Suprapubic skin (tissue), 4 donors: Measurements from ENCODE around the gene CAPG.

ENCODE experiments used
- CTCF ChIP-seq, 2 donors: fragments of 200-600 bp in 1 of 2; fragments of 450-650 bp in 1 of 2; sonication (generic) in 1 of 2; IDR thresholded peaks; one replicate each; pipeline ENCODE4 v1.5.1; 2016 to 2019; ENCODE audit warnings: antibody characterized with exemption in 2 of 2, mild to moderate bottlenecking in 1 of 2, moderate library complexity in 1 of 2
- POLR2A ChIP-seq, 2 donors: fragments of 450-650 bp; IDR thresholded peaks; one replicate each; pipeline ENCODE4 v1.6.1; 2017; ENCODE audit warnings: antibody characterized with exemption in 2 of 2, mild to moderate bottlenecking in 2 of 2, moderate library complexity in 2 of 2
- POLR2AphosphoS5 ChIP-seq, 3 donors: sonication (generic); formaldehyde crosslinking; IDR thresholded peaks; one replicate each; pipeline ENCODE4 v1.6.1; 2017; ENCODE audit warnings: antibody characterized with exemption in 3 of 3

- no peak for TF ChIP-seq CTCF (IDR thresholded peaks at IDR 0.05)
- TF ChIP-seq POLR2AphosphoS5 (IDR thresholded peaks at IDR 0.05), result no peak
- TF ChIP-seq POLR2A (IDR thresholded peaks at IDR 0.05), result no peak
Measured at GRCh38 chr2:85414761-85415553, 4.8 kb upstream of the CAPG start.
